ENCODE data around the gene STOX1. TPM values are rescaled to one million over a fixed set of nuclear protein-coding genes. Genes with fewer than 3 reads are reported as not detected.

Gene STOX1
- total and polyA plus RNA-seq, 10 of the 15 experiments (the other 5 are each of a cell fraction or from before 2014, with no cell fraction given), result 0.18 to 1.2 (median 0.67) TPM; not detected in 1

- no peak for TF ChIP-seq PBX3 (IDR thresholded peaks at IDR 0.05; ENCODE audit: insufficient replicate concordance, low read depth, low read length)
- TF ChIP-seq SREBF2 (IDR thresholded peaks at IDR 0.05; ENCODE audit: low read length), result no peak
- TF ChIP-seq HCFC1 (IDR thresholded peaks at IDR 0.05; ENCODE audit: low read length), result no peak
- no peak for TF ChIP-seq NBN (IDR thresholded peaks at IDR 0.05)
- no peak for TF ChIP-seq CBX5 (IDR thresholded peaks at IDR 0.05; ENCODE audit: low read depth)
These were observed 52.9 kb downstream of the STOX1 start (continued) for GRCh38 chr10:68880181-68880580.

DNA sequence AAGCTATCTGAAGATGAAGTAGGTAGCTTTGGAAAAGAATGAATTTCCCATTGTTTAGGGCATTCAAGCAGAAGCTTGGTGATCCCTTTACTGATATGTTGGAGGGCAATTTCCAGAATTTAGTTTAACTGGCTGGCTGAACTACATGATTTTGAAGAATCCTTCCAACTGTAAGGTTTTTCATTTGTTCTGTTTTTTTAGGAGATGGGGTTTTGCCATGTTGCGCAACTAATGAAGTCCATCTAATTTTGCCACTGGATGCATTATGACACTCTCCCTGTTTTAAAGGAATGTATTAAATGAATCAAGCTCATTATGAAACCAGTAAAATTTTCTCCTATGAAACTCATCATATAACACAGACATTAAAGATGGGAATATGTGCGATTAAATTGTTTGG is 67.7 kb downstream of the STOX1 start:
- in situ Hi-C loops (cut with MboI) (no loop called here), intact Hi-C loops (cut with micrococcal nuclease; ENCODE audit: unreplicated experiment) (loop anchor here (10.0 kb wide), 2 partner anchors 100 to 340 kb away; no protein-coding TSS in a partner anchor)
- H3K4me2 ChIP-seq (ENCODE audit: control insufficient read depth, insufficient read depth), result no peak overlapping the region
- H3K9me3 ChIP-seq (replicated peaks; ENCODE audit: control insufficient read depth, insufficient read depth, low read length), result no peaks in the 10 kb centered on the region
- H4K20me1 ChIP-seq (ENCODE audit: control insufficient read depth, insufficient read depth), result no peaks in the 10 kb centered on the region
- no peak overlapping the region for H3K4me3 ChIP-seq
- 100% methylated on average over 2 of the region's 2 CpGs for WGBS (ENCODE audit: insufficient coverage, insufficient replicate concordance, low lambda C conversion rate, missing lambda C conversion rate)
- ChIA-PET POLR2A (no interaction called here), RAD21 (ENCODE audit: unreplicated experiment) (no interaction called here), SMC1A (ENCODE audit: uncharacterized antibody, unreplicated experiment) (interaction anchor here (1.1 to 1.2 kb wide), 2 partner anchors 113 to 344 kb away, joined by 3 read pairs; no protein-coding TSS in a partner anchor), CTCF (interaction anchor here (0.8 to 1.3 kb wide), 3 partner anchors 344 to 1106 kb away, joined by 3 to 5 read pairs (median 4); no protein-coding TSS in a partner anchor)
- no peaks in the 10 kb centered on the region; a peak in 1 of 4 replicates for H3K27me3 ChIP-seq (replicated peaks in 1 of 2; ENCODE audit: control insufficient read depth in 2 of 2, insufficient read depth in 2 of 2, low read length in 1 of 2)
- H3K27ac ChIP-seq (ENCODE audit: control insufficient read depth, insufficient read depth), result no peak overlapping the region
- H3K9ac ChIP-seq (ENCODE audit: control insufficient read depth, insufficient read depth, low read length), result no peak overlapping the region
- H3K36me3 ChIP-seq (ENCODE audit: control insufficient read depth in 2 of 2, insufficient read depth in 2 of 2, low read length in 1 of 2), result no peaks in the 10 kb centered on the region
- TF ChIP-seq MEF2A (IDR thresholded peaks at IDR 0.05; ENCODE audit: insufficient read depth, low read depth, low read length) (no peak), E2F8 (IDR thresholded peaks at IDR 0.05; ENCODE audit: low read depth, partially characterized antibody) (no peak), ZNF217 (IDR thresholded peaks at IDR 0.05) (no peak), KDM1A (IDR thresholded peaks at IDR 0.05; ENCODE audit: borderline replicate concordance) (no peak), TARDBP (IDR thresholded peaks at IDR 0.05; ENCODE audit: borderline replicate concordance) (no peak), CTCF (IDR thresholded peaks at IDR 0.05 in 2 of 3, conservative IDR thresholded peaks at IDR 0.05 in 1 of 3; ENCODE audit: control insufficient read depth in 2 of 3, extremely low read depth in 1 of 3, insufficient read depth in 1 of 3, low read depth in 3 of 3, low read length in 3 of 3) (no peak)
- TF ChIP-seq, protein P1, sequence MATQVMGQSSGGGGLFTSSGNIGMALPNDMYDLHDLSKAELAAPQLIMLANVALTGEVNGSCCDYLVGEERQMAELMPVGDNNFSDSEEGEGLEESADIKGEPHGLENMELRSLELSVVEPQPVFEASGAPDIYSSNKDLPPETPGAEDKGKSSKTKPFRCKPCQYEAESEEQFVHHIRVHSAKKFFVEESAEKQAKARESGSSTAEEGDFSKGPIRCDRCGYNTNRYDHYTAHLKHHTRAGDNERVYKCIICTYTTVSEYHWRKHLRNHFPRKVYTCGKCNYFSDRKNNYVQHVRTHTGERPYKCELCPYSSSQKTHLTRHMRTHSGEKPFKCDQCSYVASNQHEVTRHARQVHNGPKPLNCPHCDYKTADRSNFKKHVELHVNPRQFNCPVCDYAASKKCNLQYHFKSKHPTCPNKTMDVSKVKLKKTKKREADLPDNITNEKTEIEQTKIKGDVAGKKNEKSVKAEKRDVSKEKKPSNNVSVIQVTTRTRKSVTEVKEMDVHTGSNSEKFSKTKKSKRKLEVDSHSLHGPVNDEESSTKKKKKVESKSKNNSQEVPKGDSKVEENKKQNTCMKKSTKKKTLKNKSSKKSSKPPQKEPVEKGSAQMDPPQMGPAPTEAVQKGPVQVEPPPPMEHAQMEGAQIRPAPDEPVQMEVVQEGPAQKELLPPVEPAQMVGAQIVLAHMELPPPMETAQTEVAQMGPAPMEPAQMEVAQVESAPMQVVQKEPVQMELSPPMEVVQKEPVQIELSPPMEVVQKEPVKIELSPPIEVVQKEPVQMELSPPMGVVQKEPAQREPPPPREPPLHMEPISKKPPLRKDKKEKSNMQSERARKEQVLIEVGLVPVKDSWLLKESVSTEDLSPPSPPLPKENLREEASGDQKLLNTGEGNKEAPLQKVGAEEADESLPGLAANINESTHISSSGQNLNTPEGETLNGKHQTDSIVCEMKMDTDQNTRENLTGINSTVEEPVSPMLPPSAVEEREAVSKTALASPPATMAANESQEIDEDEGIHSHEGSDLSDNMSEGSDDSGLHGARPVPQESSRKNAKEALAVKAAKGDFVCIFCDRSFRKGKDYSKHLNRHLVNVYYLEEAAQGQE (IDR thresholded peaks at IDR 0.05; ENCODE audit: low read depth, low read length), result no peak
- no peak for ATAC-seq
- no peaks in the 10 kb centered on the region for H3K4me1 ChIP-seq (ENCODE audit: control insufficient read depth, insufficient read depth, low read length)
- no peaks in the 10 kb centered on the region for H3K79me2 ChIP-seq (ENCODE audit: control insufficient read depth, insufficient read depth, low read length)
- no TSS peak for BruUV-seq (replicated peaks)
- no peak overlapping the region for H2AFZ ChIP-seq (ENCODE audit: control insufficient read depth, low read depth, low read length)
- FAIRE-seq, result no peak
- no peak for DNase-seq (ENCODE audit: low read depth, low spot score)

Measured in GM12878 (cell line).